Endometrium (tissue), 2 donors: Measurements from ENCODE around the gene CYP27C1.
"Not testable (repeated sequence)": the region's sequence is repeated elsewhere in the genome, so short reads cannot be mapped to it uniquely, and the experiment has no call there.

Source experiments
- FAIRE-seq: peaks from 2 replicates; lab custom pipeline; 2012; peaks lifted over from hg19 to GRCh38; lab: Jason Lieb, UNC
- donor health status: control.
- donor health status: control.

Gene CYP27C1

DNA sequence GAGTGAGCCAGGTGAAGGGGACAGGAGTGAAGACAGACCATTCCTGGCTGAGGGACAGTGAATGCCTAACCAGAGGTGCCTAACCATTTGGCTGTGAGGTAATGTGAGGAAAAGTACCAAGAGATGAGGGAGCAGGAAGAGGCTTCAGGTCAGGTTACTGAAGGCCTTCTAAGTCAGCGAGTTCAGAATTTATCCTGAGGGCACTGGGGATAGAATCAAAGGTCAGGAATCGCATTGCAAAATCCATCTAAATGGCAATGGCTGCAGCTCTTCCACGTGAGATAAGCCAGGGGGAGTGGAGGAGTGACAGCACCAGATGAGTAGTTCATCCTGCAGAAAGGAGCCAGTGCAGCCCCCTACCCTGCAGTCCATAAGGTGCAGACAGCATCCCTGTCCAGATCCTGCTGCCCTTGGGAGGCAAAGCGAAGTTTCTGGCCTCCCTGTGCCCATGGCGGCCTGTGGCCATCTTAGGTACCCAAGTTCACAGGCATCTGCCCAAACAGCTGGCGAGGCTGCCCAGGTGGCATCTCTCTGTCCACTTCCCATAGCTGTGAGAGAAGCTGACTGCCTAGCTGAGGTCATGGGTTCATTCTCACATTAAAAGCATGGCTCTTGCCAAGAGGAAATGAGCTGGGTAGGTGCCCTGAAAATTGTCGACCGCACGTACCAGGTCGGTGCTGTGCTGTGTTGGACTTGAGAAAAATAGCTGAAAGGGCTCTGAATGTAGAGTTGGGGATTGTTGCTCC lies 49.5 kb downstream of the CYP27C1 start:
- no peak for FAIRE-seq

DNA sequence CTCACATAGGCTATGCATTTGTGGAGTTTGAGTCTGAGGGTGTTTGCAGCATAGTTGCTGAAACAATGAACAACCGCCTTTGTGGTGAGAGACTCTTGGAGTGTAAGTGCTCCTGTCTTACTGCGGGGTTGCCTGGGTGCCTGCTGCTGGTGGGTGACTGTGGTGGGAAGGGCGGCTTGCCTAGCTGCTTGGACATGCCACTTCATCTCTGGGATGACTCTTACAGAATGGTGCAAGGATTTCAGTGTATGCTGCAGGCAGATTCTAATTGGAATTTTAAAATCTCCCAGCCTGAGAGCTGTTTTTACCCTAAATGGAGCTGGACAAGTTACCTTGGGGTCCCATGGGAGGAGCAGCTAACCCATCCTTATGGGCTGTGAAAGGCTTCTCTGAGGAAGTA lies 50.1 kb downstream of the CYP27C1 start:
- no peak for FAIRE-seq

DNA sequence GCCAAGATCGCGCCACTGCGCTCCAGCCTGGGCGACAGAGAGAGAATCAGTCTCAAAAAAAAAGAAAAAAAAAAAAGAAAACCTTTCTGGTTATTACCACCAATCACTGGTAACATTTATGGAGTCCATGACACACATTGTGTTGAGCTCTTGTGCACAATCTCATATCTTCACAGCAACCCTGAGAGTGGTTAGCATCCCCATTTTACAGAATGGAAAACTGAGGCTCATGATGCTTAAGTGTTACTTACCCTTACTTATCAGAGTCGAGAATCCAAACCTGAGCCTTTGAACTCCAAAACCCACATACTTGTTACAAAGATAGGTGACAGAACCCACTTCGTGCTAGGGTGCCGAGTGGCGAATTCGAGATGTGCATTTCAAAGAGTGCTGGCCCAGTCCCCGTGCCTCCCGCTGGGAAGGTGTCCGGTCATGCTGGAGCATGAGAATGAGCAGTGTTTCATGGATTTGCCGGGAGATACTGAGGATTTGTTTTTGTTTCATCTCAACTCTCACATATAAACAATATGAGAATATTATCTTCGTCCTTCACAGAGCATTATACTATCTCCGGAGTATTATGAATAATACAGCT lies 50.9 kb downstream of the CYP27C1 start:
- no peak for FAIRE-seq

DNA sequence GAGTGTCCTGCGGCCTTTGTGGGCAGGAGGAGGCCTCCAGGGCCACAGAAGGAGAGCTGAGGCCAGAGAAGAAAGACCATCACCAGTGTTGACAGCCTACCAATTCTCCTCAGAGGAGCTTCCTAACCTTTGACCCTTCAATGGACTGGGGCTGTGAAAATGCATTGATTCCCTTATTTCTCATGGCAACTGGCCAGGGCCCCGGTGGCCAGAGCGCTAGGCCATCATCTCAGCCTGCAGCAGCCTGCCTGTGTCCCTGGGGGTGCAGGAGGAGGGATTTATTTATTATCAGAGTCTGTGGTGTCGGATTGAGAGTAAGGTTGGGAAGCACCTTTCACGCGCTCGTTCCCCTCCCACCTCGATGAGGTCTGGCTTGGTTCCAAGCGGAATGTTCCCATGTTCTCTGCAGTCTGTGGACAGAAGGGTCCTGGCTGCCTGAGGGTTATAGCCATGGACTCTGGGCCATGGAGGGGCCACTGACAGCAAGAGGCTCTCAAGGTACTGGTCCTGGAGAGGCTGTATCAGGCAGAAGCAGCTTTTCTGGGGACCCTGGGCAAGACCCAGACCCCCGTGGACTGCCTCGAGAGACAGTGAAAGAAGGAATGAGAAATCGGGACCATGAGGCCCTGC lies 53.8 kb downstream of the CYP27C1 start:
- no peak for FAIRE-seq

DNA sequence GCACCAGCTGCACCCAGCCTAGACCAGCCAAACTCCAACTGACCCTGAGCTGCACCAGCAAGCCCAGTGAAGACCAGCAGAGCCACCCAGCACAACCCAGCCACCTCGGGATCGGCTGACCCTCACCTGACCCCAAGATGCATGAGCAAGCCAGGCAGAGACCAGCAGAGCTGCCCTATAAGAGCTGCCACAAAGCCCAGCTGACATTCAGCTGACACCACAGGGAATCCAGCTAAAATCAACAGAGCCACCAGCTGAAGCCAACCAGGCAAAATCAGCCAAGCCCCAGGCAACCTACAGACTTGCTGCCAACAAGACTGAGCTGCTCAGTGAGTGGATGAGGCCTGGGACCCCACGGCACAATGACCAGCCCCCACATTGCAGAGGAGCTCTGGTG lies 54.6 kb downstream of the CYP27C1 start:
- no peak for FAIRE-seq

DNA sequence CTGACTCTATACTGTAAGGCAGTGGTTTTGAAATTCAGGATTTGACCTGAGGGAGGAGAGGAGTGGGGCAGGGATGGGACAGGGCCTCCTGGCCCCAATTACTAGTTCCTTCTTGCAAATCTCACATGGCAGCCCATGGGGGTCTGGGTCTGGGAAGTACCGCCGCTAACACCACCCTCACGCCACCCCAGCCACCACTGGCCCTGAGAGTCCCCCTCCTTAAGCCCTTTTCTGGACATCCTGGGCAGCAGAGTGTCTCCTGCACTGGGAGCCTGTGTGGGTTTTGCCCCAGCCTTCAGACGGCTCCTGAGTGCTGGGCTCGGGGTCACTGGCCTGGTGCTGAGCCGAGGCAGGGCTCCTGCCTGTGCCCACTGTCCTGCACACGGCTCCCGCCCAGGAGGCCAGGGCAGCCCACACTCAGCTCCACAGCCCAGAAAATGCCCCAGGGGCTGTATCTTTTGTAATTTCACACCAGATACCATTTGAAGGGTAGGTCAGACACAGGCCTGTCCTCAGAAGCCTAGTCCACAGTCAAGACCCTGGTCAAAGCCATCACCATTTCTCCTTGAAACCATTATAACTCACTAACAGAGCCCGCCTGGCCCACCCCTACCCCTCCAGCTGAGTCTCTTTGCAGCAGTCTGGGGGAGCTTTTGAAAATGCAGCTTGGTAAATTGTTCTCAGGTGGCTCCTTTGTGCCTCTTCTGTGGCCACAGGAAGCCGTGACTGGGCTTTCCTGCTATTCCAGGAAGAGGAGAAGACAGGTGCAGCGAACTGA lies 55.1 kb downstream of the CYP27C1 start:
- FAIRE-seq = no peak

DNA sequence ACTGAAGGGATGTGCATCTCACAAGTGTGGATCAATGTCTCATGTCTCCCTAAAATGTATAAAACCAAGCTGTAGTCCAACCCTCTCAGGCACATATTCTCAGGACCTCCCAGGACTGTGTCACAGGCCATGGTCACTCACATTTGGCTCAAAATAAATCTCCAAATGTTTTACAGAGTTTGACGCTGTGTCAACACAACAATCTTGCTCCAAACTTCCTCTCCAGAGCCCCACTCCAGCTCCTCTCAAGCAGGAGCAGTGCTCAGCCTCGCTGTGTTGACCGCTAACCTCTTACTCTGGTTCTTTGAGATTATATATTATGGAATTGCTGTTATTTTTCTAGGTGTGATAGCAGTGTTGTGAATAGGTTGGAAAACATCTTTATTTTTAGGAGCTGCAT lies 56.2 kb downstream of the CYP27C1 start:
- FAIRE-seq = no peak

DNA sequence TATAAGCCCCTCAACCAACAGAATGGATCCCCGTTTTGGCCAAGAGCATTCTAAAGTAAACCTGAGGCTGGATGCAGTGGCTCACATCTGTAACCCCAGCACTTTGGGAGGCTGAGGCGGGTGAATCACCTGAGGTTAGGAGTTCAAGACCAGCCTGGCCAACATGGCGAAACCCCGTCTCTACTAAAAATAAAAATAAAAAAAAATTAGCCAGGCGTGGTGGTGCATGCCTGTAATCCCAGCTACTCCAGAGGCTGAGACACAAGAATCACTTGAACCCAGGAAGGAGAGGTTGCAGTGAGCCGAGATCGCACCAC lies 57.1 kb downstream of the CYP27C1 start:
- FAIRE-seq = not testable (repeated sequence)

DNA sequence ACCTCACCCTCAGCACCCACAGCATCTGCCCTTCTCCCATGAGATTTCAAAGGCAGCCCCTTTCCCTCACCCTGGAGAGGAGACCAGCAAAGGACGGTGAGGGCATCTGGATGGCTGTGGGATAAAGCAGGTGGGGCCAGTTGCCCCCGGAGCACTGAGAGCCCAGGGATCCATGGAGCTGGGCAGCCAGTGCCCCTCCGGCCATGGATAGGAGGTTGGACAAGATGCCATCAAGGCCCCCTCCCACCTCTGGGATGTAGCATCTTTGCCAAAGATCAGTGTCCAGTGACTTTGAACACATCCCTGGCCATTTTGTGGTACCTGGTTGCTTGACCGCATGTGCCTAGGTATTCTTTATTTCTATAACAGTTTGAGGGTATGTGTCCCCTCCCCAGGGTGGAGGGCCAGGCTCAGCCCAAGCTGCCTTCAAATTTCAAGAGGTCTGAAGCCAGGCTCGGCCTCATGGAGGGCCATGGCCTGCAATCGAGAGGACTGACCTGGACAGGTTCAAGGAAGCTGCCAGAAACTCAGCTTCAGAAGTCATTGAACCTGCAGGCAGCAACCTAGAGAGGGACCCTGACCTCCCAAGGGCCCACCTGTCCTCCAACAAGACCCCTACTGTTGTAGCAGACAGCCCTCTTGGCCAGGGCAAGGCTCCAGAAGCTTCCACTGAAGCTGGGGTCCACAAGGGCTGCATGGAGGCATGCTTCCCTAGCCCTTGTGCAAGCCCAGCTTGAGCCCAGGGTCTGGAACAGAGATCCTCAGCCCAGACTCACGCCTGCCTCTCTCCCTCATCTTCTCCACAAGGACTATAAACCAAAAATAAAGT lies 57.6 kb downstream of the CYP27C1 start:
- no peak for FAIRE-seq

DNA sequence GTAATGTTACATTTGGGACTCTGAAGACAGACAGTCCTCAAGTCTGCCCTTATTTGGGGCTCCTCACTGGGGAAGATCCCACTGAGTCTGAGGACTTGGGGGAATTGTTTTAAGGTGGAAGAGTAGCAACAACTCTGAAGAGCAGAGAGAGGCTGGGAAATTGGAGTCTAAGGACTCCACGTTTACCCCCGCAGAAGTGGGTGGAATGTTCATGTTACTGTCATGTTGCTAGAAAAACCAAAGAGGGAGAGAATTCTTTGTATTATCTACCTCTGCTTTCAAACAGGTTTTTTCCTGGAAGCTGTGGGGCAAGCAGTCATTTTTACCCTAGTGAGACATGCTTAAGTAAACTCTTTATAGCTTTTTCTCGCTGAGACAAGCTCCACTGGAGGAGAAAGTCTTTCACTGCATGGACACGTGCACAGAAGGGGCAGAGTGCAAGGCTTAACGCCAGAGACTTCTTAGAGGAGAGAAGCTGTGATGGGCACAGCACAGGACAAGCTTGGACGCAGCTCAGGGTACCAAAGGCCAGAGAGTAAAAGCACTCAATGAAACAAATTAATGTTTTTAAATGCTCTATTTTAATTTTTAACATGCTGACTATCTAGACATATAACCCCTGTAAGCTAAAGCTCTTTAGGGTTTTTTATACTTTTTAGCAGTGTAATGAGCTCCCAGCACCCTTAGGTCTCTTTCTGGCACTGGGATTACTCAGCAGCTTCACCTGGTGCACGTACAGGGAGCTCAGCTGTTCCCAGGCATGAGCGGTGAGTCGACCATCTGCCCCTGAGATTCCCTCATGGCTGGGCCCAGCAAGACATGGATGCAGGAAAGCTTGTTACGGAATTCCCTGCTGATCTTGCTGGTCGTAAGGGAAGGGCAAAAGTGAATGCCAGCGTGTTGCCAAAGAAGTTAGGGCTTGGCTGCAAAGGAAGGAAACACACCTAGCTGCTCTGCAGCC lies 58.6 kb downstream of the CYP27C1 start:
- FAIRE-seq = no peak

DNA sequence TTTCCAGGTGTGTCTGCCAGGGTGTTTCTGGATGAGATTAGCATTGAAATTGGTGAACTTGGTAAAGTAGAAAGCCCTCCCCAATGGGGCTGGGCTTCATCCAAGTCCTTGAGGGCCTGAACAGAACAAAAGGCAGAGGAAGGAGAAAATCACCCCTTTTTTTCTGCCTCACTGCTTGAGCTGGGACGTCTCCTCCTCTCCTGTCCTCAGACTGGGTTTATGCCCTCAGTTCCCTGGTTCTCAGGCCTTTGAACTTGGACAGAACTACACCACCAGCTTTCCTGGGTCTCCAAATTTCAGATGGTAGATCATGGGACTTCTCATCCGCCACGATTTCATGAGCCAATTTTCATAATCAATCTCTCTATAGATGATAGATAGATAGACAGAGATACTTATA lies 59.4 kb downstream of the CYP27C1 start:
- FAIRE-seq = no peak

DNA sequence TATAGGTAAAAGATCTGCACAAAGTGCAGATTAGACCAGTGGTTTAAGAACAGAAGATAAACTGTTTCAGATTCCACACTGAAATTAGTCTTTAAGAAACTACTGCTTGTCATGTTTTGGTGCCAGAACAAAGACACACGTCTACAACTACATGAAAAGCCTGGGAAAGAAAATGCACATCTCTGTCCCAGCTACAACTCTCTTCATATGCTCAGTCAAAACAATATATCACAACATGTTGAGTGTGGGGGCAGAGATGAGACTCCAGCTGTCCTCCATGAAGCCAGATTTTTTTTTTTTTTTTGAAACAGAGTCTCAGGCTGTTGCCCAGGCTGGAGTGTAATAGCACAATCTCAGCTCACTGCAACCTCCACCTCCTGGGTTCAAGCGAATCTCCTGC lies 60.6 kb downstream of the CYP27C1 start:
- no peak for FAIRE-seq

DNA sequence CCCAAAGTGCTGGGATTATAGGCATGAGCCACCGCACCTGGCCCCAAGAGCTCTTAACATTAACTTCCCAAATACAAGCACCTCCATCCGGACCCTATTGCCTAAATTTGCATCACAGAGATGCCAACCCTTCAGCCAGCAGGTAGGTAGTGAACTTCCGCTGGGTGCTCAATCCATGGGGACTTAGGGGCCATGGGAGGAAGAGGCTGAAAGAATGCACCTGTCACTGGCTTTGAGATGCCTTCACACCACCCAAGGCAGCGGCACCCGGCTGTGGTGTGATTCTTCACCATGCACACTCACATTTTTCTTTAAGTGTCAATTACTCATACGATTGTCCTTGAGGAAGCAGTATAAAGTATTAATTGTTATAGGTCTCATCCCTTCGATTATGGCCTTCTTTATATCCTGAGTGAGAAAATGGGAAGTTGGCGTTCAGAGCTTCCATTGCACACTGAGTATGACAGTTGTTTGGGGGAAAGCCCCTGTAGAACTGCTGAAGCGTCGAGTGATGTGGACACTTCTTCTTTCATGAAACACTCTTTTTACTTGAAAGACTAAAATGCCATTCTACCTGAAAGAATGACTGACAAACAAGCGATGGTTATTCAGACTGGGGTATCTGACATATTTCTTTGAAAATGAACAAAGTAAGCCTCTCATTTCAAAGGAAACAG lies 61.3 kb downstream of the CYP27C1 start:
- no peak for FAIRE-seq

DNA sequence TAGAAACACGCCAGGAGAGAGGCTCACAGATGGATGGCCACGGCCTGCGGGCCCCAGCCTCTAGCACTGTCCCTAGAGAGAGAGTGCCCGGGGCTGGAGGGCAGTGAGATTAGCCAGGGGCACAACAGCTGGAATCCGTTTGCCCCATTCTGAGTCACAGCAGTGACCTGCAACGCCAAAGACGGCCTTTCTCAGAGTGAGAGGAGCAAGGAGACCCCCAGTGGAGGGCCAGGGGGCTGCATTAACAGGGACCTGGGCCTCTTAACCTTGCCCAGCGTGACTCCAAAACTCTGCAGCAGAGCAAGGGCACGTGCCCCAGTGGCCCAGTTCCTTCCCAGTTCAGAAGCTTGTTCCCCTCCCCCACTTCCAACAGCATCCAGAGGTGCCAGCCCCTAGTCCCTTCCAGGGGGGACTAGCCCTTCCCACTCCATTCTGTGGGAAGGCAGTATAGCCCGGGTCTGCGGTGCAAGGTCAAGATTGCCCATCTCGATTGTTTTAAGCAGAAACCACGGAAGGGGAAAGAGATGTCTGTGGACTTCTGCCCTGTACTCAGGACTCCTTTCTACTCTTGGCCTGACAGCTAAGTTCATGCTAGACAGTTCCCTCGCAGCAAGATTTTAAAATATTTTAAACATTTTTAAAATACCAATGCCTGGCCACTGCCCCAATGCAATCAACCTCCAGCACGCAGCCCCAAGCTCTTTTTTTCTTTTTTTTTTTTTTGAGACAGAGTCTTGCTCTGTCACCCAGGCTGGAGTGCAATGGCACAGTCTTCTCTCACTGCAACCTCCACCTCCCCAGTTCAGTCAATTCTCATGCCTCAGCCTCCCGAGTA lies 62.2 kb downstream of the CYP27C1 start:
- no peak for FAIRE-seq

DNA sequence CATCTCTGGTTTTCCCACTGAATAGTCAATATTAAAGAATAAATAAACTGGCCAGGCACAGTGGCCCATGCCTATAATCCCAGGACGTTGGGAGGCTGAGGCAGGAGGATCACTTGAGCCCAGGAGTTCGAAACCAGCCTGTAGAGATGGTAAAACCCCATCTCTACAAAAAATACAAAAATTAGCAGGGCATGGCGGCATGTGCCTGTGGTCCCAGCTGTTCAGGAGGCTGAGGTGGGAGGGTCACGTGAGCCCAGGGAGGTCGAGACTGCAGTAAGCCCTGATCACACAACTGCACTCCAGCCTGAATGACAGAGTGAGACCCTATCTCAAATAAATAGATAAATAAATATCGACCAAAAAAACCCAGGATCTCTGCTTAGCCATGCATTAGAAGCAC lies 63.0 kb downstream of the CYP27C1 start:
- FAIRE-seq = no peak

DNA sequence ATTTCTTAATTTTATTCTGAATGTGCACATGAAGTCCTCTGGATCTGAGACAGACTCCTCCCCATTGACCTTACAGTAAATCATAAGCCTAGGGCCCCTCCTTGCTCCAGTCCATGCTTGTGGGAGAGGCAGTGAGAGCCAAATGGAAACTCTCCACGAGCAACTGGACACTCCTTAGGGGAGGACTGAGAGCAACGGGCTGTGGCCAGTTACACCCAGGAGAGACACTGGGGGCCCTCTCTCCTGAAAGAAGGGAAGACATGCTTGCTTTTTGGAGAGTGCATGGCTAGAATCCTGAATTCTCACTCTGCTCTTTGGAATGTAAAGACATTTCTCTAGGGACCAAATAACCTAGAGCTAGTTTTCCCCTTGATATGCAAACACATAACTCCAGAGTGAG lies 64.2 kb downstream of the CYP27C1 start:
- FAIRE-seq = no peak

DNA sequence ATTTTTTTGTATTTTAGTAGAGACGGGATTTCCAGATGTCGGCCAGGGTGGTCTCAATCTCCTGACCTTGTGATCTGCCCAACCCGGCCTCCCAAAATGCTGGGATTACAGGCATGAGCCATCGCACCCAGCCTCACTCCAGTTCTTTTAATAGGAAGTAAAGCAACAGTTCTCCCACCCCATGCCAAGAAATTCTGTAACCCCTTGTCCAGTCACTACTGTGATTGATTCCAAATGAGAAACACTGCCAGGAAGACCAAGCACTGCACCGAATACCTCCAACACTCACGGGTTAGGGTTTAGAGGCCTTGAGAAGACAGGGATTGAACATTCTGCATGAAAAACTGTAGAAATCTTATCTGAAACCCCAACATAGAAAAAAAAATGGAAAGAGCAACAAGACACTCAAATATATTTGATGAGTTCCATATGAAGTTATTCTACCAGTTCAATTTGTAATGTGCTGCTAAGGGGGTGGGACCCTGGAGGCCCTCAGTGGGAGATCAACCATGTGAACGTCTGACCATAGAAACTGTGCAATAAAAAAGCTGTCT lies 65.0 kb downstream of the CYP27C1 start:
- peak; percentile 85 for FAIRE-seq

DNA sequence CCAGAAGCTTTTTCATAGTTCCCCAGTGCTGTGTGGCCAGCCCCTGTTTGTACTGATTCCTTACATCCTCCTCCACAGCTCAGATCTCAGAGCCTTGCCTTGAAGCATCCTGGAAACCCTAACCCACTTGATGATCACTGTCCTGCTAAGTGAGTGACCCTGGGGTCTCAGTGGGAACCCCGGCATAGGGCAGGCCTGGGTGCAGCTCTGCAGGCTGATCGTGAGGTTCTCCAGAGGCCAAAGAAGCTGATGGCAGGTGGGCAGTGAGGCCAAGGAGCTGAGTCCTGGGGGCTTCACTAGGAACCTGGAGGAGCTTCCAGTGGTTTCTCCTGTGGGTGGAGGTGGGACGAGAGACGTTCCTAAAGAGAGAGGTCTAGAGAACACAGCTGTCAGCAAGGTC lies 65.7 kb downstream of the CYP27C1 start:
- FAIRE-seq = no peak

DNA sequence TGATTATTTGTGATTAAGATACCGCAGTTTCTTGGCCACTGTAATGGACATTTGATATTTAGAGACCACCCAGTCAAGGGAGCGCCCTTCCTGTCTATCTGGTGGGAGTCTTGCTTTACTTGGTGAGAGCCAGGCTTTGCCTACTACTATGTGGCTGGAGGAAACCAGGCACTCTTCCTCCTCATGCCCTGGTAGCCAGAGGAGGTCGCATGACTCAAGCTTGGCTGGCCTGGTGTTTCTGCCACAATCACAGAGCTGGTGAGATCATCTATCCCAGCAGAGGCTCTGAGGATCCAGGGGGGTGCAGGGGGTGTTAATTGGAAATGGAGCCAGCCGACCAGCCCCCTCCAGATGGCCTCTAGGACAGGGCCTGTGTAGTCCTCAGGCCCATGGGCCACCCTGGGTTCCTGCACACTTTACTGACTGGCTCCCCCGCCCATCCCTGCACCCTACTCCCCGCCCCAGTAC lies 66.4 kb downstream of the CYP27C1 start:
- no peak for FAIRE-seq
